ENCODE data around the gene RABEP1.

DNA sequence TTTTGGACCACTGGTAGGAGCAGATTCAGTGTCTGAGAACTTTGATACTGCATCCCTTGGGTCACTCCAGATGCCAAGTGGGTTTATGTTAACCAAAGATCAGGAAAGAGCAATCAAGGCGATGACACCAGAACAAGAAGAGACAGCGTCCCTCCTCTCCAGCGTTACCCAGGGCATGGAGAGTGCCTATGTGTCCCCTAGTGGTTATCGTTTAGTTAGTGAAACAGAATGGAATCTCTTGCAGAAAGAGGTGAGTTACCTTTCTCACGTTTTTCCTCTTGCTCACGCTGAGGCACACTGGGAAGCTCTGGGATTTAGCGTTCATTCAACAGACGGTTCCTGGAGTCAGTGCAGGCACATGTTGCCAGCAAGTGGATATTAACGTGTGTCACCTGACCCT lies 79.3 kb downstream of the RABEP1 start:
- TF ChIP-seq POLR2A (IDR thresholded peaks at IDR 0.05; ENCODE audit: low read depth, low read length) (no peak), POLR2AphosphoS5 (IDR thresholded peaks at IDR 0.05; ENCODE audit: low read depth, low read length) (no peak)
